Ishikawa (cell line): Measurements from ENCODE around the gene CLMN.

Source experiments
- CEBPB ChIP-seq: IDR thresholded peaks from 2 replicates; pipeline ENCODE4 v1.6.1; 2012
- CREB1 ChIP-seq: IDR thresholded peaks from 2 replicates; pipeline ENCODE4 v1.6.1; 2012; ENCODE audit warnings: low read depth
- EGR1 ChIP-seq: IDR thresholded peaks from 2 replicates; pipeline ENCODE4 v1.6.1; 2012
- EP300 ChIP-seq: IDR thresholded peaks from 2 replicates; pipeline ENCODE4 v1.6.1; 2012; ENCODE audit warnings: borderline replicate concordance
- FOXM1 ChIP-seq: IDR thresholded peaks from 2 replicates; pipeline ENCODE4 v1.6.1; 2012; ENCODE audit warnings: low read depth, borderline replicate concordance
- MAX ChIP-seq: IDR thresholded peaks from 2 replicates; pipeline ENCODE4 v1.6.1; 2012
- NFIC ChIP-seq: IDR thresholded peaks from 2 replicates; pipeline ENCODE4 v1.6.1; 2012
- RAD21 ChIP-seq: IDR thresholded peaks from 2 replicates; pipeline ENCODE4 v1.6.1; 2012; ENCODE audit warnings: low read depth
- TAF1 ChIP-seq: IDR thresholded peaks from 2 replicates; pipeline ENCODE4 v1.6.1; 2012; ENCODE audit warnings: low read depth, mild to moderate bottlenecking
- TCF12 ChIP-seq: IDR thresholded peaks from 2 replicates; pipeline ENCODE4 v1.6.1; 2012; ENCODE audit warnings: low read depth
- TEAD4 ChIP-seq: IDR thresholded peaks from 2 replicates; pipeline ENCODE4 v1.6.1; 2012
- USF1 ChIP-seq: IDR thresholded peaks from 2 replicates; pipeline ENCODE4 v1.6.1; 2012
- YY1 ChIP-seq: IDR thresholded peaks from 2 replicates; pipeline ENCODE4 v1.6.1; 2012; ENCODE audit warnings: low read depth
- ZBTB7A ChIP-seq: IDR thresholded peaks from 2 replicates; pipeline ENCODE4 v1.6.1; 2012; ENCODE audit warnings: low read depth
- TF ChIP-seq, protein P1 (sequence below): IDR thresholded peaks from 2 replicates; pipeline ENCODE4 v1.6.1; 2012; ENCODE audit warnings: low read depth, mild to moderate bottlenecking

The CLMN gene

DNA sequence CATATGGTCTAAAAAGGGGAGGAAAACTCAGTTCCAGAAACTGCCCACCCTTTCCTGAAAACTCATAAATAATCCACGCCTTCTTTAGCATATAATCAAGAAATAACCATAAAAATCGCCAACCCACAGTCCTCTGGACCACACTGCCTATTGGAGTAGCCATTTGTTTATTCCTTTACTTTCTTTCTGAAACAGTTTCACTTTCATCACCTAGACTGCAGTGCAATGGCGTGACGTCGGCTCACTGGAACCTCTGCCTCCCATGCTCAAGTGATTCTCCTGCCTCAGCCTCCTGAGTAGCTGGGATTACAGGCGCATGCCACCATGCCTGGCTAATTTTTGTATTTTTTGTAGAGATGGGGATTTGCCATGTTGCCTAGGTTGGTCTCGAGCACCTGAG, 44.2 kb downstream of the CLMN start:
- no peak for TF ChIP-seq MAX

DNA sequence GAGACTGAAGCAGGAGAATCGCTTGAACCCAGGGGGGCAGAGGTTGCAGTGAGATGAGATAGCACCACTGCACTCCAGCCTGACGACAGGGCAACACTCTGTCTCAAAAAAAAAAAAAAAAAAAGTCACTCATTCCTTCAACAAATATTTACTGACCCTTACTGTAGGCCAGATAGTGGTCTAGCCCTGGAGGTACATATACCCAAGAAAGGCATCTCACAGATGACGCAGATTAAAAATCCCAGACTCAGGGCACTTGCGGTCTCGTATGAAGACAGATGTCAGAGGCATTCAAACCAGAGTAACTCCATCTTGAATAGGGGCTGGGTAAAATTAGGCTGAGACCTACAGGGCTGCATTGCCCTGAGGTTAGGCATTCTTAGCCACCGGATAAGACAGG, 44.8 kb downstream of the CLMN start:
- TF ChIP-seq USF1 (no peak), TCF12 (no peak), ZBTB7A (no peak), FOXM1 (no peak), CEBPB (no peak), NFIC (no peak), RAD21 (no peak), MAX (no peak), TEAD4 (no peak), TAF1 (no peak), EP300 (no peak), CREB1 (no peak), YY1 (no peak), EGR1 (no peak)
- TF ChIP-seq, protein P1, sequence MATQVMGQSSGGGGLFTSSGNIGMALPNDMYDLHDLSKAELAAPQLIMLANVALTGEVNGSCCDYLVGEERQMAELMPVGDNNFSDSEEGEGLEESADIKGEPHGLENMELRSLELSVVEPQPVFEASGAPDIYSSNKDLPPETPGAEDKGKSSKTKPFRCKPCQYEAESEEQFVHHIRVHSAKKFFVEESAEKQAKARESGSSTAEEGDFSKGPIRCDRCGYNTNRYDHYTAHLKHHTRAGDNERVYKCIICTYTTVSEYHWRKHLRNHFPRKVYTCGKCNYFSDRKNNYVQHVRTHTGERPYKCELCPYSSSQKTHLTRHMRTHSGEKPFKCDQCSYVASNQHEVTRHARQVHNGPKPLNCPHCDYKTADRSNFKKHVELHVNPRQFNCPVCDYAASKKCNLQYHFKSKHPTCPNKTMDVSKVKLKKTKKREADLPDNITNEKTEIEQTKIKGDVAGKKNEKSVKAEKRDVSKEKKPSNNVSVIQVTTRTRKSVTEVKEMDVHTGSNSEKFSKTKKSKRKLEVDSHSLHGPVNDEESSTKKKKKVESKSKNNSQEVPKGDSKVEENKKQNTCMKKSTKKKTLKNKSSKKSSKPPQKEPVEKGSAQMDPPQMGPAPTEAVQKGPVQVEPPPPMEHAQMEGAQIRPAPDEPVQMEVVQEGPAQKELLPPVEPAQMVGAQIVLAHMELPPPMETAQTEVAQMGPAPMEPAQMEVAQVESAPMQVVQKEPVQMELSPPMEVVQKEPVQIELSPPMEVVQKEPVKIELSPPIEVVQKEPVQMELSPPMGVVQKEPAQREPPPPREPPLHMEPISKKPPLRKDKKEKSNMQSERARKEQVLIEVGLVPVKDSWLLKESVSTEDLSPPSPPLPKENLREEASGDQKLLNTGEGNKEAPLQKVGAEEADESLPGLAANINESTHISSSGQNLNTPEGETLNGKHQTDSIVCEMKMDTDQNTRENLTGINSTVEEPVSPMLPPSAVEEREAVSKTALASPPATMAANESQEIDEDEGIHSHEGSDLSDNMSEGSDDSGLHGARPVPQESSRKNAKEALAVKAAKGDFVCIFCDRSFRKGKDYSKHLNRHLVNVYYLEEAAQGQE, result no peak

- TF ChIP-seq EGR1, result no peak
- no peak for TF ChIP-seq RAD21
- TF ChIP-seq CREB1, result no peak
- no peak for TF ChIP-seq CEBPB
- no peak for TF ChIP-seq TAF1
- no peak for TF ChIP-seq EP300
- TF ChIP-seq USF1, result no peak
- TF ChIP-seq, protein P1, result no peak
- no peak for TF ChIP-seq TEAD4
- TF ChIP-seq YY1, result no peak
- TF ChIP-seq MAX, result no peak
- no peak for TF ChIP-seq FOXM1
- no peak for TF ChIP-seq TCF12
These were observed 45.4 kb downstream of the CLMN start for GRCh38 chr14:95274279-95274678.

DNA sequence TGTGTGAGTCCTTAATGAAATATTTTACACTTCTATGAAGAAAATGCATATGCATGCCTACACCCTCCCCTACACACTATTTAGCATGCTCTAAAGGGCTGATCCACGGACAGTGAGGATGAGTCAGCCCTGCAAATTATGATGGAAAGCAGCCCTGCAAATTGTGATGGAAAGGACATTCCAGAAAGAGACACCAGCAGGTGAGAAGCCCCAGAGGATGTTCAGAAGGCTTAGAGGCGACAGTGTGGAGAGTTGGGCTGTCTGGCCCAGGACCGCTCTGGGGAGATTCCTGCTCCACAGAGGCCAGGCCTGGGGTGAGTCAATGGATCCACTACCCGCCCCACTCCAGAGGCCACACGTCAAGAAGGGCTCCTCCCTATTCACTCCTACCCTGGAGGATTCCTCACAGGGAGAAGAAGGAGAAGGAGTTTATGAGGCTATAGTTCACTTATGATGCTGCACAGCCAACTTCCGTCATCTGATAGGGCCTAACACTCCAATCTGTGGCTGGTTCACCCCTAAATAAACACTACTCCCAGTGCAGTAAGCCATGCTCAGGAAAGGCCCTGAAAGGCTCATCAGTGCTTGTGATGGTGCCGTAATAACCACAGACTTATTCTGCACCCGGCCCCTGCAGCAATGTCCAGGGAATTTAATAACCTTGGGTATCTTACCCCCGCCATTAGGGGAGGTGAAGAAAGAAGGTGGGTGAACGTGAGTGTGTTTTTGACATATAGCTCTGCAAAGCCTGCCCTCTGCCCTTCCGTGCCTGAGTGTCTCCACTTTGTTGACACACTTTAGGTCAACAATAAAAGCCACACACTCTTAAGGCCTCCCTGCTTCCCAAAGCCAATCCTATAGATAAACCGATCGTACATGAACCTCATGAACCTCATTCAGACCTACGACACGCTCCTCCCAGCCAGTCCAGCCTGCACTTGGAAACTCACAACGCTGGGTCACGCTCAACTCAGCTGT, 46.4 kb downstream of the CLMN start:
- TF ChIP-seq FOXM1, result no peak

- TF ChIP-seq FOXM1 (no peak), TEAD4 (no peak), ZBTB7A (no peak), YY1 (no peak), CREB1 (no peak), EP300 (no peak), RAD21 (no peak), MAX (no peak), NFIC (no peak), TCF12 (no peak), CEBPB (no peak), TAF1 (no peak), EGR1 (no peak), USF1 (no peak)
- TF ChIP-seq, protein P1, result no peak
These were observed 47.7 kb downstream of the CLMN start for GRCh38 chr14:95272057-95272456.
